Glomerular visceral epithelial cell (primary cell): ENCODE measurements around the gene TATDN3.
A peak's percentile ranks its signal among the peaks of the same experiment; 100 is the strongest.
"Not testable (repeated sequence)": the region's sequence is repeated elsewhere in the genome, so short reads cannot be mapped to it uniquely, and the experiment has no call there.

ENCODE experiments used
- DNase-seq: peaks from one replicate; pipeline ENCODE4 v3.0.0-alpha.2; 2016; ENCODE audit errors: extremely low spot score

Gene TATDN3

GRCh38 chr1:212827831-212828278 is 36.2 kb downstream of the TATDN3 start:
- no peak for DNase-seq

GRCh38 chr1:212828395-212828794 is 36.7 kb downstream of the TATDN3 start:
- DNase-seq, result no peak

- not testable (repeated sequence) for DNase-seq
These were observed 41.8 kb downstream of the TATDN3 start for GRCh38 chr1:212833211-212834207.

- DNase-seq, result no peak
These were observed 46.5 kb downstream of the TATDN3 start for GRCh38 chr1:212838145-212838544.

GRCh38 chr1:212844521-212844920 is 52.8 kb downstream of the TATDN3 start:
- DNase-seq, result not testable (repeated sequence)

GRCh38 chr1:212847549-212847948 is 55.9 kb downstream of the TATDN3 start, which contains the start of gene SPATA45:
Gene SPATA45 (minus strand): TSS chr1:212847649. CDS start chr1:212836149, 11,500 bp downstream.
- no peak for DNase-seq

- DNase-seq, result no peak
These were observed 60.5 kb downstream of the TATDN3 start for GRCh38 chr1:212852105-212852688.

- no peak for DNase-seq
These were observed 62.0 kb downstream of the TATDN3 start for GRCh38 chr1:212853658-212854057.

- no peak for DNase-seq
These were observed 65.1 kb downstream of the TATDN3 start for GRCh38 chr1:212856755-212857154.

- peak; percentile 96 for DNase-seq
These were observed 66.3 kb downstream of the TATDN3 start, which contains the start of gene FLVCR1 for GRCh38 chr1:212857992-212858460. Gene FLVCR1 (plus strand): TSS chr1:212858275. CDS start chr1:212858453, 178 bp downstream.

- DNase-seq, result peak; percentile 38
These were observed 67.0 kb downstream of the TATDN3 start for GRCh38 chr1:212858461-212859265.

GRCh38 chr1:212860713-212861581 is 69.3 kb downstream of the TATDN3 start:
- DNase-seq, result no peak

GRCh38 chr1:212862111-212862690 is 70.5 kb downstream of the TATDN3 start:
- no peak for DNase-seq

GRCh38 chr1:212863345-212863744 is 71.7 kb downstream of the TATDN3 start:
- not testable (repeated sequence) for DNase-seq

- no peak for DNase-seq
These were observed 72.5 kb downstream of the TATDN3 start for GRCh38 chr1:212864201-212864600.
